D721Med (cell line): ENCODE data around the gene DNAAF5.
A peak's percentile ranks its signal among the peaks of the same experiment; 100 is the strongest.

Source experiments
- DNase-seq: peaks from one replicate; pipeline ENCODE4 v3.0.0; 2011; ENCODE audit warnings: low spot score; ENCODE audit not compliant: insufficient read length
- FAIRE-seq: peaks from 2 replicates; lab custom pipeline; 2011; peaks lifted over from hg19 to GRCh38; lab: Jason Lieb, UNC
- TF ChIP-seq, protein P1 (sequence below): IDR thresholded peaks from 2 replicates; pipeline ENCODE4 v1.5.1; 2012; ENCODE audit warnings: mild to moderate bottlenecking, control low read depth; ENCODE audit not compliant: insufficient read depth; ENCODE audit errors: missing control alignments

The DNAAF5 gene

DNA sequence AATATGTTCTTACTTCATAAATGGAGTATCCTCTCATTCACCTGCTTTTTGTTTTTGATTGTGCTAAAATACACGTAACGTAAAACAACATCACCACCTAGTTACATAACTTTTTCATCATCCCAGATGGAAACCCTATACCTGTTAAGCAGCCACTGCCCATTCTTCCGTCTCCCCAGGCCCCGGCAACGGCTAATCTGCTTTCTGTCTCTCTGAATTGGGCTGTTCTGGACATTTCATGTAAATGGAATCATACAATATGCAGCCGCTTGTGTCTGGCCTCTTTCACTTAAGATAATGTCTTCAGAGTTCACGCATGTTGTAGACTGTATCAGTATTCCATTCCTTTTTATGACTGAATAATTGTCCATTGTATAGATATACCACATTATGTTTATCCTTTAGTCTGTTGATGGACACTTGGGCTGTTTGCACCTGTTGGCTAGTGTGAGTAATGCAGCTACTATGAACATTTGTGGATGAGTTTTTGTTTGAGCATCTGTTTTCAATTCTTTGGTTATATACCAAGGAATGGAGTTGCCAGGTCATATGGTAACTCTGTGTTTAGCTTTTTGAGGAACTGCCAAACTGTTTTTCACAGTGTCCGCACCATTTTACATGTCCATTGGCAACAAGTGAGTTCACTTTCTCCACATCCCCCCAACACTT, 91.7 kb downstream of the DNAAF5 start:
- no peak for FAIRE-seq
- TF ChIP-seq, protein P1, sequence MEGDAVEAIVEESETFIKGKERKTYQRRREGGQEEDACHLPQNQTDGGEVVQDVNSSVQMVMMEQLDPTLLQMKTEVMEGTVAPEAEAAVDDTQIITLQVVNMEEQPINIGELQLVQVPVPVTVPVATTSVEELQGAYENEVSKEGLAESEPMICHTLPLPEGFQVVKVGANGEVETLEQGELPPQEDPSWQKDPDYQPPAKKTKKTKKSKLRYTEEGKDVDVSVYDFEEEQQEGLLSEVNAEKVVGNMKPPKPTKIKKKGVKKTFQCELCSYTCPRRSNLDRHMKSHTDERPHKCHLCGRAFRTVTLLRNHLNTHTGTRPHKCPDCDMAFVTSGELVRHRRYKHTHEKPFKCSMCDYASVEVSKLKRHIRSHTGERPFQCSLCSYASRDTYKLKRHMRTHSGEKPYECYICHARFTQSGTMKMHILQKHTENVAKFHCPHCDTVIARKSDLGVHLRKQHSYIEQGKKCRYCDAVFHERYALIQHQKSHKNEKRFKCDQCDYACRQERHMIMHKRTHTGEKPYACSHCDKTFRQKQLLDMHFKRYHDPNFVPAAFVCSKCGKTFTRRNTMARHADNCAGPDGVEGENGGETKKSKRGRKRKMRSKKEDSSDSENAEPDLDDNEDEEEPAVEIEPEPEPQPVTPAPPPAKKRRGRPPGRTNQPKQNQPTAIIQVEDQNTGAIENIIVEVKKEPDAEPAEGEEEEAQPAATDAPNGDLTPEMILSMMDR, result no peak
- no peak for DNase-seq

DNA sequence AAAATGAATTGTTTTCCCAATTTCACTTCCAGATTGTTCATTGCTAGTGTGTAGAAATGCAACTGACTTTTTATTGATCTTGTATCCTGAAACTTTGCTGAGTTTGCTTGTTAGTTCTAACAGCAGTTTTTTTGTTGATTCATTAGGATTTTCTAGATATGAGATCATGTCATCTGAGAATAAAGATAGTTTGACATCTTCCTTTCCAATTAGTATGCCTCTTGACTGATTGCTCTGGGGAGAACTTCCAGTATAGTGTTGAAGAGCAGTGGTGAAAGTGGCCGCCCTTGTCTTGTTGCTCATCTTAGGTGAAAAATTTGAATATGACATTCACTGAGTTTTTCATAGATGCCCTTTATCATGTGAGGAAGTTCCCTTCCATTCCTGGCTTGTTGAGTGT, 93.8 kb downstream of the DNAAF5 start:
- FAIRE-seq (no peak), DNase-seq (no peak)
- TF ChIP-seq, protein P1, result no peak

DNA sequence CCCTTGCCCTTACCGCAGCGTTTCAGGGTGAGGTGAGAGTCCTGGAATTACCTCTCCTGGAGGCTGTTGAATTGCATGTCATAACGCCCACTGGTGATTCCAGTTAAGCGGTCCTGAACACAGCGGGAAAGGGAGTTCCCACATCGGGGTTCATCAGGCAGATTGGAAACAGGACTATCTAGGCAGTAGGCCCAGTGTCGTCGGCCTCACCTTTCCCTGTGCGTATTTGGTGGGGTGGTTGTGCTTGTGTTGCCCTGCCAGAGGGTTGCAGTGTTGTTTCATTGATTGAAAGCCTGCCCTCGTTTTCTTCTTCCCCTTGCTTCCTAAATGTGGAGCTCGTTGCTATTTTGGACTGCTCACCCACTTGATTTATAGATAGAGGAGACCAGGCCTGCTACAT, 95.2 kb downstream of the DNAAF5 start:
- DNase-seq (no peak), FAIRE-seq (no peak)
- TF ChIP-seq, protein P1, result no peak

DNA sequence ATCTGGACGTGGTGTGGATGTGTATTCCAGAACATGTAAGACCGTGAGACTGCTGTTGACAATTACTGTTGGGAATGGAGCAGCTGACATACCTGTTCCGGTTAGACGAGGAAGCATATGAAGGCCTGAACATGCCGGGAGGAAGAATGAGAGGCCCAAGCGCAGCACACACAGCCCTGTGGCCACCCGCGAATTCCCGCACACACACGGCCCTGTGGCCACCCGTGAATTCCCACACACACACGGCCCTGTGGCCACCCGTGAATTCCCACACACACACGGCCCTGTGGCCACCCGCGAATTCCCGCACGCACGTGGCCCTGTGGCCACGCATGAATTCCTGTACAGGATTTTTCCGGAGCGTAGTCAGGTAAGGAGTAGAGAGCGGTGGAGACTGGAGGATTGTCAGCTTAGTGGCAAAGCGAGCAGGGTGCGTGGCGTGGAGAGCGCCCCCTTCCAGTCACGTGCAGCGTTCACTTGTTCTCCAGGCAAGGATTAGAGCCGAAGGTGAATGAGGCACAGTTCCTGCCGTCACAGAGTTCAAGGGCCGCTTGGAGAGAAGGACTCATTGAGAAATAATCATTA, 96.3 kb downstream of the DNAAF5 start:
- TF ChIP-seq, protein P1, result peak; percentile 18
- FAIRE-seq, result no peak
- DNase-seq, result no peak

DNA sequence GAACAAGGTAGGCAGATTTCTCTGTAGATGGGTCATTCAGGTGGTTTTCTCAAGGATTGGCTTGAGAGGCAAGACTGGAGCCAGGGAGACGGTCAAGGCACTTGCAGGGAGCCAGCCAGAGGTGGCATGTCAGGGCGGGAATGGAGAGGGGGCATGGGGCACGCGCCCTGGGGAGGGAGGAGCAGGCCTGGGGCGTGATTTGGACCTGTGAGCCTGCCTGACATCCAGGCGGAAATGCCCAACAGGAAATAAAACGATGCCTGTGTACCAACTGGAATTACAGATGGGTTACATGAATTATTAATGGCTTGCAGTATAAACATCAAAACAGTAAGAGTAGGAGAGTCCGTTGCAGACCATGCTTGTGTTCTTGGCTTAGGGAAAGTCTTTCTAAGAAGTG, 97.2 kb downstream of the DNAAF5 start:
- TF ChIP-seq, protein P1, result no peak
- FAIRE-seq, result no peak
- DNase-seq, result no peak

DNA sequence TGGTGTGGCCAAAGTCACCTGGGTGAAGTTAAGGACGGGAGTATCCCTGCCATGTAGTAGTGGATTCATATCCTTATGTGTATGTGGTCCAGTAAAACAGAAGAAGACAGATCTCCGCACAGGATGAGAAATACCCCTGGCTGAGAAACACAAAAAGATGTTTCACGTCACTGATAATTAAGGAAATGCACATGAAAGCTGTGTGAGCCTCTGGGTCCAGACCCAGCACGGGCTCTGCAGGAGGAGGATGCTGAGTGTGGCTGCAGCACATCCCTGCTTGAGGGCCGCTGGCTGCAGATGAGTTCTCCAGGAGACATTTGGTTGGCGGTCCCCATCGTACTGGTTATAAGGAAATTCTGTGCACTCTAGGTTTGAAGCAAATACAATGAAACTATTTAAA, 97.6 kb downstream of the DNAAF5 start:
- FAIRE-seq (no peak), DNase-seq (no peak)
- TF ChIP-seq, protein P1, result no peak

DNA sequence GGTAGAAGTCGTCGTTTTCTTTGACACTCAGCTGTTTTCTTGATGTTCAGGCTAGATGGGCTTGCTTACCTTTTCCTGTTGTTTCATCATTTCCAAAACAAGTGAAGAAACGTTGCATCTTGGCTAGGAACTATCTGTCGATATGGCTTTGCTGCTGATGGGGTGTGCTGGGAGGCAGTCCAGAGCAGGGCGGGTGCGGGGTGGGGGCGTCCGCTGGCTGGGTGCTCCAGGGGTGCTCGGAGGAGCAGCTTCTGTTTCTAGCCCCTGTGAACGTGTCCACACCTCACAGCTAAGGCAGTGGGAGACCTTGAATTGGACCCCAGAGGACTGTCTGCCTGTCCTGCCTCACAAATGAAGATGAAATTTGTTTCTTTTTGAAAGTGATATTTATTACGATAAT, 98.2 kb downstream of the DNAAF5 start:
- TF ChIP-seq, protein P1, result no peak
- FAIRE-seq, result no peak

More for the DNA sequence above, 98.2 kb downstream of the DNAAF5 start:
- DNase-seq, result no peak
